LNCaP clone FGC (cell line): ENCODE data around the gene CCDC201.

ENCODE experiments used
- DNase-seq: peaks from one replicate; pipeline ENCODE4 v3.0.0-alpha.2; 2011; ENCODE audit warnings: low read depth
- H3K4me3 ChIP-seq: 2 replicates; pipeline ENCODE4 v1.5.1; 2011; ENCODE audit warnings: mild to moderate bottlenecking, low read depth, low read length, control low read depth
- TF ChIP-seq, protein P1 (sequence below): IDR thresholded peaks from 2 replicates; pipeline ENCODE4 v1.5.1; 2012; ENCODE audit warnings: mild to moderate bottlenecking; ENCODE audit not compliant: control insufficient read depth, insufficient read depth; ENCODE audit errors: extremely low read depth

Gene CCDC201

DNA sequence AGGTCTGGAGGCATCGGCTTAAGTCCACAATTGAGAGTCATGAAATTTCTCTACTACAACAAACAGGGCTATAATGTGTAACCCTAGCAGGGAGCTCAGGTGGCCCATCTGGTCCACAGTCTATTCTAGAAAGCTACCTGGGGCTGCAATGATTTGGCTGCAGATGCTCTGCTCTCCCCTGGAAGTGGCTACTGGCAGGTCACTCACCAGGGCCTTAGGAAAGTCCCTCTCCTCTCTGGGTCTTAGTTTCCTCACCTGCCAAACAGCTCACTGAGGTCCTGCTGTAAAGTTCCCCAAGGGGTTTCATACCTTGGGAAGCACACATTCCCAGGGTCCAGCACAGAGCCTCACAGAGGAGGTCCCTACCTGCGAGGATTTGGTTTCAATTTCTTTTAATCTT lies 45.7 kb upstream of the CCDC201 start:
- no peak overlapping the region for H3K4me3 ChIP-seq
- TF ChIP-seq, protein P1, sequence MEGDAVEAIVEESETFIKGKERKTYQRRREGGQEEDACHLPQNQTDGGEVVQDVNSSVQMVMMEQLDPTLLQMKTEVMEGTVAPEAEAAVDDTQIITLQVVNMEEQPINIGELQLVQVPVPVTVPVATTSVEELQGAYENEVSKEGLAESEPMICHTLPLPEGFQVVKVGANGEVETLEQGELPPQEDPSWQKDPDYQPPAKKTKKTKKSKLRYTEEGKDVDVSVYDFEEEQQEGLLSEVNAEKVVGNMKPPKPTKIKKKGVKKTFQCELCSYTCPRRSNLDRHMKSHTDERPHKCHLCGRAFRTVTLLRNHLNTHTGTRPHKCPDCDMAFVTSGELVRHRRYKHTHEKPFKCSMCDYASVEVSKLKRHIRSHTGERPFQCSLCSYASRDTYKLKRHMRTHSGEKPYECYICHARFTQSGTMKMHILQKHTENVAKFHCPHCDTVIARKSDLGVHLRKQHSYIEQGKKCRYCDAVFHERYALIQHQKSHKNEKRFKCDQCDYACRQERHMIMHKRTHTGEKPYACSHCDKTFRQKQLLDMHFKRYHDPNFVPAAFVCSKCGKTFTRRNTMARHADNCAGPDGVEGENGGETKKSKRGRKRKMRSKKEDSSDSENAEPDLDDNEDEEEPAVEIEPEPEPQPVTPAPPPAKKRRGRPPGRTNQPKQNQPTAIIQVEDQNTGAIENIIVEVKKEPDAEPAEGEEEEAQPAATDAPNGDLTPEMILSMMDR: no peak
- DNase-seq: no peak

DNA sequence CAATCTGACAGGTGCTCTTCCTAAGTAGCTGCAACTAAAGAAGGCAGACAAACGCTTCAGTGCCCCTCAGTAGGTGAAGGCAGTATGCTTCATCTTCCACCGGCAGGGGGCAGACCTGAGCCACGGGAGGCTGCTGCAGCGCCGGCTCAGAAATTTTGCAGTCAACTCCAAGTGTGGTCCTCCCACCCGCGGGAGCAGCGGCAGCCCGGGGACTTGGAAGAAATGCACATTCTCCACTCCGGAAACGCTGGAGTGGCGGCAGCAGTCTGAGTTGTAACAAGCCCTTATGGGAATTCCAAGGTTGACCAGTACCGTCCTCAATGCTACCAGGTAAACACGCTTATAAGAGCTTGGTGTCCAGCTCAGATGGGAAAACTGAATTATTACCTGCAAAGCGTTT lies 44.8 kb upstream of the CCDC201 start:
- TF ChIP-seq, protein P1: peak; percentile 89
- no peak for DNase-seq
- no peak overlapping the region for H3K4me3 ChIP-seq

DNA sequence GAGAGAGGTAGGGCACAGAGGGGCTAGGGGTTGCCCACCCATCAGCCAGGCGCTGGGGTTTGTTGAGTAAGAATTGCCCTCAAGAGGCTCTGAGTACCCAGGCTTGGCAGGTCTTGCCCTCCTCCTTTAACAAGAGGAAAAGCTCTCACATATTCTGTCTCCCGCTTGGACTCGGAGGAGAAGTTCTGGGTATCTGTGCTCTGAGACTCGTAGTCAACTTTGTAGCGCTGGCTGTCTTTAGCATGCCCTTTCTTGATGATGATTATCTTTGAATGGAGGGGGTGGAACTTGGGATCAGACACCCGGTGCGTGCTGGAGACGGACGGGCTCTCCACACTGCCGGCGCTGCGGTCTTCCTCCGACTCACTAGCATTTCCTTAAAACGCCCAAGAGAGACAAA lies 44.2 kb upstream of the CCDC201 start:
- TF ChIP-seq, protein P1: no peak
- DNase-seq: no peak
- no peak overlapping the region for H3K4me3 ChIP-seq

DNA sequence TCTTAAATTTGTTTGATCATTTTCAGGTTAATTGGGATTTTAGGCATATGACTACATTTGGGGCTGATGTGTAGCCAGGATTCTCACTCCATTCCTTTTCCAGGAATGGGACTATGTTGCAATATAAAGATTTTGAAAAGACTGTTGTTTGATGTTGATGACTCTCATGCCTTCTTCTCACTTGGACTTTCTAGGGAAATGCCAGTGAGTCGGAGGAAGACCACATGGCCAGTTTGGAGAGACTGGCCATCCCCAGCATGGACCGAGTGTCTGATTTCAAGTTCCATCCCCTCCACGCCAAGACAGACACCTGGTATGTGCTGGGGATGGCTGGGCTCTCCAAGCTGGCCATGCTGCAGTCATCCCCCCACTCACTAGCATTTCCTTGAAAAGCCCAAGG lies 42.7 kb upstream of the CCDC201 start:
- TF ChIP-seq, protein P1: no peak
- DNase-seq: no peak
- no peak overlapping the region for H3K4me3 ChIP-seq

DNA sequence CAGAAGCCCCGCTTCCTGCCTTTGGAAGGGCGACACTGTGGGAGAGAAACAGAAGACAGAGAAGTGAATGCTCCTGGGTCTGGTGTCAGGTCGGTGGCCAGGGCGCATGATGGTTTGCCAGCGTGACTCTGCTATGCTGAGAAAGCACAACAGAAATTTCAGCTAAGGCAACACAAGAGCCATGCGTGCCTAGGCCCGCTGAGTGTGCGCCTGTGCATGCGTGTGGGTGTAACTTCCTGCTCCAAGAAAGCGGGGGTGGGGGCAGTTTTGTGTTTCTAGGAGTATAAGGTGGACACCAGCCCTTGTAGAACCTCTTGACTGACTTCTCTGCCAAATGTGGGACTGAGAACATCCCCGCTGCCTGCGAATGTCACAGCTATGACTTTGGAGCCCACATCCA lies 42.0 kb upstream of the CCDC201 start:
- TF ChIP-seq, protein P1: no peak
- H3K4me3 ChIP-seq: no peak overlapping the region
- no peak for DNase-seq

DNA sequence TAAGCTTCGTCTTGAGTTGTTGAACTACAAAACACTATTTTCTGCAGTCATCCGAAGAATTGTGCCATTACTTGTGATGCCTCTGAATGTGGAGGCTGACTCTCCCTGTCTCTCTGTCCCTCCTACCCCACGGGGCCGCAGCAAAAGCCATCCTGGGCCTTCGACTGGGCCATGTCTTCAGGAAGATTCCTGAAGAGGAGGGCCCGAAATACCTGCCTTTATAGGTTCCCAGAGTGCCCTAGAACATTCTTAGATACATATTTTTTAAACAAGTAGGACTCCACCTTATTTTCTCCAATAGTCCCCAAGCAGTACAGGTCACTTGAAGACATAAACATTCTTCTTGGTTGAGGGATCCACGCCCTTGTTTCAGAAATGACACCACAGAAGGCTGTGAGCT lies 40.1 kb upstream of the CCDC201 start:
- TF ChIP-seq, protein P1: no peak
- no peak overlapping the region for H3K4me3 ChIP-seq
- no peak for DNase-seq

DNA sequence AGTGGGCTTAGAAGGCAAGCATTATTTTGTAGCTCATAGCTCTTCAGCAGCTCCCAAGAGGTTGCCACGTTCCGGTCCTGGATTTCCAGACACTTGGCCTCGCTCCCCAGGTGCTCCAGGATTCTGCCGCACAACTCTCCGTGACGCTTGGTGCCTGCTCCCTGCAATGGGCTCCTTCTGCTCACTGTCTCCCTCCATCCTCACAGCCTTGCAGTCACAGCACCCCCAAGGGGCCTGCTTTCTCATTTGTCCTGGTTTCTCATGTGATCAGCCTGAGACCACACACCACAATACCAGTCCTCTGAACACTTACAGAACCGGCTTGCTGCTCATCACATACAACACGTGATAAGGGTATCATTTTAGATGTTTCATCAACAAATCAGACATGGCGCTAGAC lies 38.4 kb upstream of the CCDC201 start:
- no peak for DNase-seq
- H3K4me3 ChIP-seq: no peak overlapping the region
- TF ChIP-seq, protein P1: no peak
